Spleen (tissue), 11 donors: Measurements from ENCODE around the gene AGMO. TPM values are rescaled to one million over a fixed set of nuclear protein-coding genes. Genes with fewer than 3 reads are reported as not detected.

Source experiments
- DNase-seq: peaks from one replicate; pipeline ENCODE4 v3.0.0-alpha.2; 2020
- H3K27ac ChIP-seq, 8 donors: fragments of 200-600 bp; sonication (generic) in 7 of 8; 1 replicate in 4 of 8; 2 replicates in 4 of 8; pipeline versions ENCODE4 v1.5.0 to v1.8.0; 2016 to 2021; ENCODE audit warnings: inconsistent platforms in 4 of 8, mild to moderate bottlenecking in 4 of 8, moderate library complexity in 1 of 8
- H3K27me3 ChIP-seq, 7 donors: fragments of 200-600 bp; sonication (generic) in 6 of 7; replicated peaks in 1 of 7; 1 replicate in 4 of 7; 2 replicates in 3 of 7; pipeline versions ENCODE4 v1.5.0 to v1.8.0; 2016 to 2021; ENCODE audit warnings: inconsistent platforms in 3 of 7, mild to moderate bottlenecking in 1 of 7
- H3K36me3 ChIP-seq, 6 donors: fragments of 200-600 bp; sonication (generic) in 5 of 6; 1 replicate in 4 of 6; 2 replicates in 2 of 6; pipeline versions ENCODE4 v1.5.0 to v1.8.0; 2016 to 2021; ENCODE audit warnings: inconsistent platforms in 2 of 6
- H3K4me1 ChIP-seq, 6 donors: fragments of 200-600 bp; sonication (generic) in 5 of 6; 1 replicate in 3 of 6; 2 replicates in 3 of 6; pipeline versions ENCODE4 v1.5.0 to v1.8.0; 2016 to 2021; ENCODE audit warnings: inconsistent platforms in 3 of 6
- H3K4me3 ChIP-seq, 8 donors: fragments of 200-600 bp; sonication (generic) in 7 of 8; 1 replicate in 4 of 8; 2 replicates in 4 of 8; pipeline versions ENCODE4 v1.5.0 to v1.8.0; 2016 to 2021; ENCODE audit warnings: inconsistent platforms in 4 of 8, mild to moderate bottlenecking in 4 of 8, moderate library complexity in 2 of 8
- H3K9me3 ChIP-seq, 8 donors: fragments of 200-600 bp; sonication (generic) in 7 of 8; 1 replicate in 4 of 8; 2 replicates in 4 of 8; pipeline versions ENCODE4 v1.5.0 to v1.8.0; 2016 to 2021; ENCODE audit warnings: inconsistent platforms in 4 of 8
- POLR2A ChIP-seq, 3 donors: fragments of 450-650 bp; IDR thresholded peaks; one replicate each; pipeline ENCODE4 v1.5.1; 2017; ENCODE audit warnings: antibody characterized with exemption in 3 of 3, mild to moderate bottlenecking in 1 of 3
- POLR2AphosphoS5 ChIP-seq, 3 donors: sonication (generic); formaldehyde crosslinking; IDR thresholded peaks; one replicate each; pipeline ENCODE4 v1.5.1; 2017; ENCODE audit warnings: antibody characterized with exemption in 3 of 3
- WGBS, 5 donors: extraction: QIAGEN DNeasy Blood & Tissue Kit in 3 of 5; methylation state at CpG; one replicate each; pipeline versions ENCODE4 v1.1.5 to v1.1.7; 2013 to 2018; 5-methylcytosine and 5-hydroxymethylcytosine counted together
- intact Hi-C: fragments of 100-400 bp; cut with DNase I; formaldehyde crosslinking; loops from one replicate; pipeline ENCODE4 v1.15.0; 2023; ENCODE audit warnings: low total_unique reads
- polyA plus RNA-seq, 3 donors: library from polyadenylated mRNA; stranded (reverse); fragments of 200-250 nt; gene quantifications; one replicate each; pipeline ENCODE4 v1.2.1, GENCODE V29; 2013
- total RNA-seq, 7 donors: library from RNA; depleted of rRNA in 3 of 7; stranded (reverse); fragments of >200 nt in 3 of 7; fragmentation: NEBNext Ultra II Directional in 4 of 7; extraction: Animal tissue kit (Norgen Biotek cat#: 25700) in 4 of 7; gene quantifications; one replicate each; pipeline versions ENCODE4 v1.1.0 to v1.2.1, GENCODE V29; 2016 to 2021
- TF ChIP-seq, protein P1 (sequence below), 11 experiments: fragments of 200-600 bp in 7 of 11; fragments of 450-650 bp in 4 of 11; sonication (generic) in 4 of 11; IDR thresholded peaks in 8 of 11; conservative IDR thresholded peaks in 3 of 11; 1 replicate in 7 of 11; 2 replicates in 4 of 11; pipeline versions ENCODE4 v1.4.0 to v1.8.0; 2016 to 2021; ENCODE audit warnings: antibody characterized with exemption in 11 of 11, inconsistent platforms in 4 of 11, mild to moderate bottlenecking in 1 of 11
- donor health status: healthy with polysubstance abuse.
- donor health status: DM: no; HTN: no; CAD: no; lungs with moderate emphysema.
- donor health status: DM: no; HTN: no; CAD: no.
- donor health status: Bipolar disorder and iron deficiency.
- donor health status: healthy.
- donor health status: DM: no; HTN: no; CAD: no.
- donor health status: DM: yes; HTN: yes; CAD: no.

The AGMO gene
- total and polyA plus RNA-seq, 10 donors, result 0.02 to 0.03 (median 0.03) TPM; not detected in 7

GRCh38 chr7:15228831-15229230 is 333.0 kb downstream of the AGMO start:
- intact Hi-C loops, result no loop called here
- Histone ChIP-seq H3K4me3 (no peak overlapping the region), H3K9me3 (peaks cover 0 to 23% (median 7%) of the 10 kb centered on the region in 8 donors), H3K27me3 (no peaks in the 10 kb centered on the region), H3K27ac (no peak overlapping the region), H3K4me1 (no peaks in the 10 kb centered on the region), H3K36me3 (no peaks in the 10 kb centered on the region)
- no peak for DNase-seq
- WGBS, 5 donors, result 87 to 93% (median 89%) methylated on average over 3 of the region's 3 CpGs
- TF ChIP-seq POLR2A (IDR thresholded peaks at IDR 0.05) (no peak), POLR2AphosphoS5 (IDR thresholded peaks at IDR 0.05) (no peak)
- TF ChIP-seq, protein P1, sequence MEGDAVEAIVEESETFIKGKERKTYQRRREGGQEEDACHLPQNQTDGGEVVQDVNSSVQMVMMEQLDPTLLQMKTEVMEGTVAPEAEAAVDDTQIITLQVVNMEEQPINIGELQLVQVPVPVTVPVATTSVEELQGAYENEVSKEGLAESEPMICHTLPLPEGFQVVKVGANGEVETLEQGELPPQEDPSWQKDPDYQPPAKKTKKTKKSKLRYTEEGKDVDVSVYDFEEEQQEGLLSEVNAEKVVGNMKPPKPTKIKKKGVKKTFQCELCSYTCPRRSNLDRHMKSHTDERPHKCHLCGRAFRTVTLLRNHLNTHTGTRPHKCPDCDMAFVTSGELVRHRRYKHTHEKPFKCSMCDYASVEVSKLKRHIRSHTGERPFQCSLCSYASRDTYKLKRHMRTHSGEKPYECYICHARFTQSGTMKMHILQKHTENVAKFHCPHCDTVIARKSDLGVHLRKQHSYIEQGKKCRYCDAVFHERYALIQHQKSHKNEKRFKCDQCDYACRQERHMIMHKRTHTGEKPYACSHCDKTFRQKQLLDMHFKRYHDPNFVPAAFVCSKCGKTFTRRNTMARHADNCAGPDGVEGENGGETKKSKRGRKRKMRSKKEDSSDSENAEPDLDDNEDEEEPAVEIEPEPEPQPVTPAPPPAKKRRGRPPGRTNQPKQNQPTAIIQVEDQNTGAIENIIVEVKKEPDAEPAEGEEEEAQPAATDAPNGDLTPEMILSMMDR (IDR thresholded peaks at IDR 0.05 in 8 of 11, conservative IDR thresholded peaks at IDR 0.05 in 3 of 11), result no peak

DNA sequence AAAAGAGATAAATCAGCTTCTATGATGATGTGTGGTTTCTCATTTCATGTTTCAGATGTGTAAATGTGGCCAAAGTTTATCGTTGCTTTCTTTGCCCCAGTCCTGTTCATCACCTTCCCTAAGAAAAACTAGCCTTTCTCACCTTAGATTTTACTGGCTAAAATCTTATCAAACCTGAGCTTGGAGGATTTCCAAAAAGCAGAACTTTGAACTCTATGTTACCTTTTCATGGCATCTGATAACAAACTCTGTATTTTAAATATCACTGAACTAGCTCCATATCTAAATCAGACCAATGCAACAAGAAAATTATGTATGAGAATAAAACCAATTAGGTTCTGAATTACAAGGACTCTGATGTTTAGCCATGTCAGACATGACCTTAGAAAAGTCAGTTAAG is 335.8 kb downstream of the AGMO start:
- H3K4me3 ChIP-seq, result no peak overlapping the region
- no peak for TF ChIP-seq POLR2AphosphoS5 (IDR thresholded peaks at IDR 0.05)
- TF ChIP-seq, protein P1 (IDR thresholded peaks at IDR 0.05 in 8 of 11, conservative IDR thresholded peaks at IDR 0.05 in 3 of 11), result no peak
- TF ChIP-seq POLR2A (IDR thresholded peaks at IDR 0.05), result no peak
- H3K4me1 ChIP-seq, result no peaks in the 10 kb centered on the region
- no peak for DNase-seq
- 65 to 77% (median 76%) methylated on average over 1 of the region's 1 CpG for WGBS, 5 donors
- no peaks in the 10 kb centered on the region for H3K36me3 ChIP-seq
- H3K27ac ChIP-seq, result no peak overlapping the region
- peaks cover 0 to 16% (median 5%) of the 10 kb centered on the region in 8 donors for H3K9me3 ChIP-seq
- intact Hi-C loops, result no loop called here
- no peaks in the 10 kb centered on the region for H3K27me3 ChIP-seq

DNA sequence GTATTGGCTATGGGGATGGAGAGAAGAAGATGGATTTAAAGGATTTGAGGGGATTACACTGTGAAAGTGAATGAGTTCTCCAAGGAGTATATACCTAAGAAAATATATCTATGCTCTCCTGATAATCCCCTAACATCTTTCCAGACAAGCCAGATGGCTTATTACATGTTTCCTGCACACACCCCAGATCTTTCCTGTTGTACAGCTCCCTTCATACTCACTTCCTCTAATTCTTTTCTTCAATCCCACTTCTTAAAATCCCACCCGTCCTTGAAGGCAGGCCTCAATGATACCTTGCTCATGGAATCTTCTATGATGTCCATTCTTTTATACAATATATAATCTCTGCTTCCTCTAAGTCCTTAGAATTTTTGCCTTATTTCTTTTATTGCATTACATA is 342.1 kb downstream of the AGMO start:
- H3K4me1 ChIP-seq, result no peaks in the 10 kb centered on the region
- H3K36me3 ChIP-seq, result no peaks in the 10 kb centered on the region
- TF ChIP-seq, protein P1 (IDR thresholded peaks at IDR 0.05 in 8 of 11, conservative IDR thresholded peaks at IDR 0.05 in 3 of 11), result no peak
- TF ChIP-seq POLR2AphosphoS5 (IDR thresholded peaks at IDR 0.05), result no peak
- no peak for TF ChIP-seq POLR2A (IDR thresholded peaks at IDR 0.05)
- H3K27ac ChIP-seq, result no peak overlapping the region
- no peaks in the 10 kb centered on the region for H3K27me3 ChIP-seq
- H3K9me3 ChIP-seq, result peaks cover 0 to 6% (median 0%) of the 10 kb centered on the region in 8 donors
- no peak overlapping the region for H3K4me3 ChIP-seq
- intact Hi-C loops, result no loop called here
- DNase-seq, result no peak
- WGBS, 5 donors, result 7 to 27% (median 12%) methylated on average over 1 of the region's 1 CpG

DNA sequence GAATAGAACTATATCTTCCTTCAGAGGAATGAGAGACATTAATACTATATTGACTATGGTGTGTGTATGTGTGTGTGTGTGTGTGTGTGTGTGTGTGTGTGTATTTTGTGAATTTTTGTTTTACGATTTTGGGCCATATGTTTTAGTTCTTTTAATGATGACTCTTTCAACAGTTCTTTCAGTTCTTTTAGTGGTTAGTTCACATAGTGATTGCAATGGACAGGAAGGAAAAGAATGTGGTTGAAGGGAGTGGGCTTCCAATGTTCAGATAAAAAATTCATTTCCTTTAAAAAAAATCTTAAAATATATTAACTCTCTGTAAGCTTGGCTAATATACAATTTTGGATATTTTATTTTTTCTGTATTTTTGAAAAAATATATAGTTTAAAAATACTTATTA is 343.6 kb downstream of the AGMO start:
- H3K4me3 ChIP-seq, result no peak overlapping the region
- H3K27me3 ChIP-seq, result no peaks in the 10 kb centered on the region
- no peak for TF ChIP-seq POLR2AphosphoS5 (IDR thresholded peaks at IDR 0.05)
- TF ChIP-seq, protein P1 (IDR thresholded peaks at IDR 0.05 in 8 of 11, conservative IDR thresholded peaks at IDR 0.05 in 3 of 11), result no peak
- no peak for TF ChIP-seq POLR2A (IDR thresholded peaks at IDR 0.05)
- H3K9me3 ChIP-seq, result no peaks in the 10 kb centered on the region
- WGBS, 5 donors, result 3 to 18% (median 11%) methylated on average over 1 of the region's 1 CpG
- no peak overlapping the region for H3K27ac ChIP-seq
- H3K36me3 ChIP-seq, result no peaks in the 10 kb centered on the region
- no peaks in the 10 kb centered on the region for H3K4me1 ChIP-seq
- intact Hi-C loops, result no loop called here
- DNase-seq, result no peak
